H1 (cell line): ENCODE data around the gene ARHGEF1. TPM values are rescaled to one million over a fixed set of nuclear protein-coding genes. Genes with fewer than 3 reads are reported as not detected.

Source experiments
- CTCF ChIA-PET: fragments of 300-600 bp; sonication (Branson Sonifier 250); formaldehyde crosslinking; loops from one replicate; lab custom pipeline; 2021; ENCODE audit not compliant: partially characterized antibody; lab: Charles Lee
- POLR2A ChIA-PET: fragments of 300-600 bp; sonication (Branson Sonifier 250); formaldehyde crosslinking; loops from one replicate; lab custom pipeline; 2021; ENCODE audit warnings: inconsistent platforms; ENCODE audit not compliant: partially characterized antibody; lab: Charles Lee
- DNase-seq, 2 experiments: peaks; one replicate each; pipeline versions ENCODE4 v3.0.0 to v3.0.0-alpha.2; 2010 to 2022; ENCODE audit warnings: low spot score in 2 of 2, low read depth in 1 of 2, mixed read lengths in 1 of 2
- FAIRE-seq: peaks from 2 replicates; lab custom pipeline; 2011; peaks lifted over from hg19 to GRCh38; lab: Jason Lieb, UNC
- H2AFZ ChIP-seq: 2 replicates; pipeline ENCODE4 v1.8.1; 2012; ENCODE audit warnings: low read length, inconsistent platforms
- H2AK5ac ChIP-seq: 2 replicates; pipeline ENCODE4 v1.6.1; 2013; ENCODE audit warnings: low read depth, low read length
- H2BK120ac ChIP-seq: replicated peaks from 2 replicates; pipeline ENCODE3; 2013; ENCODE audit warnings: low read depth, low read length, inconsistent platforms
- H2BK12ac ChIP-seq: 2 replicates; pipeline ENCODE4 v1.6.1; 2013; ENCODE audit warnings: low read depth, low read length
- H2BK15ac ChIP-seq: 2 replicates; pipeline ENCODE4 v1.6.1; 2013; ENCODE audit warnings: low read length
- H2BK20ac ChIP-seq: 2 replicates; pipeline ENCODE4 v1.6.1; 2013; ENCODE audit warnings: low read length
- H2BK5ac ChIP-seq: 2 replicates; pipeline ENCODE4 v1.6.1; 2013; ENCODE audit warnings: low read depth, low read length
- H3K14ac ChIP-seq: 2 replicates; pipeline ENCODE4 v1.6.1; 2013; ENCODE audit warnings: inconsistent platforms; ENCODE audit not compliant: insufficient read length
- H3K18ac ChIP-seq: 2 replicates; pipeline ENCODE4 v1.6.1; 2013; ENCODE audit warnings: low read length; ENCODE audit errors: extremely low read depth
- H3K23ac ChIP-seq: 2 replicates; pipeline ENCODE4 v1.6.1; 2013; ENCODE audit warnings: inconsistent platforms; ENCODE audit not compliant: insufficient read length
- H3K23me2 ChIP-seq: 2 replicates; pipeline ENCODE4 v1.6.1; 2013; ENCODE audit warnings: low read depth, low read length
- H3K27ac ChIP-seq: 2 replicates; pipeline ENCODE4 v1.6.1; 2011; ENCODE audit warnings: low read depth, low read length, inconsistent platforms
- H3K27me3 ChIP-seq, 4 experiments: replicated peaks in 1 of 4; 1 replicate in 1 of 4; 2 replicates in 3 of 4; pipeline versions ENCODE4 v1.6.1 to v1.8.1; 2011 to 2013; ENCODE audit warnings: low read length in 3 of 4, mild to moderate bottlenecking in 3 of 4, inconsistent platforms in 2 of 4, mixed read lengths in 2 of 4, moderate library complexity in 1 of 4; ENCODE audit not compliant: control insufficient read depth in 3 of 4, insufficient read depth in 3 of 4; ENCODE audit errors: extremely low read depth in 1 of 4
- H3K36me3 ChIP-seq, 4 experiments: 2 replicates each; pipeline versions ENCODE4 v1.6.1 to v1.8.1; 2011 to 2013; ENCODE audit warnings: mild to moderate bottlenecking in 4 of 4, low read length in 3 of 4, moderate library complexity in 2 of 4, control low read depth in 1 of 4, inconsistent platforms in 1 of 4; ENCODE audit not compliant: insufficient read depth in 4 of 4, control insufficient read depth in 2 of 4
- H3K4ac ChIP-seq: replicated peaks from 2 replicates; pipeline ENCODE3; 2013; ENCODE audit warnings: low read length, low read depth, mixed read lengths, inconsistent platforms; ENCODE audit not compliant: insufficient read length
- H3K4me1 ChIP-seq, 4 experiments: replicated peaks in 1 of 4; 1 replicate in 1 of 4; 2 replicates in 3 of 4; pipeline versions ENCODE4 v1.6.1 to v1.8.1; 2011 to 2013; ENCODE audit warnings: low read length in 3 of 4, inconsistent platforms in 2 of 4, mixed read lengths in 1 of 4; ENCODE audit not compliant: insufficient read depth in 4 of 4, control insufficient read depth in 3 of 4
- H3K4me2 ChIP-seq, 2 experiments: 2 replicates each; pipeline versions ENCODE4 v1.6.1 to v1.8.1; 2011 to 2013; ENCODE audit warnings: low read depth in 2 of 2, low read length in 2 of 2, control low read depth in 1 of 2, inconsistent platforms in 1 of 2, mild to moderate bottlenecking in 1 of 2; ENCODE audit not compliant: insufficient read depth in 1 of 2
- H3K4me3 ChIP-seq, 4 experiments: fragments of 200-600, 300-600 bp in 1 of 4; sonication (generic), shearing (Covaris generic), sonication (Bioruptor Twin) in 1 of 4; 2 replicates each; pipeline versions ENCODE4 v1.5.1 to v1.8.1; 2011 to 2016; ENCODE audit warnings: low read length in 4 of 4, low read depth in 3 of 4, control low read depth in 2 of 4, inconsistent platforms in 2 of 4, mild to moderate bottlenecking in 2 of 4, mixed read lengths in 1 of 4, moderate library complexity in 1 of 4; ENCODE audit not compliant: insufficient read depth in 2 of 4; ENCODE audit errors: extremely low read depth in 1 of 4
- H3K56ac ChIP-seq: replicated peaks from 2 replicates; pipeline ENCODE3; 2013; ENCODE audit warnings: low read depth, mild to moderate bottlenecking, mixed read lengths, low read length, inconsistent platforms; ENCODE audit not compliant: insufficient read length
- H3K79me1 ChIP-seq: 2 replicates; pipeline ENCODE4 v1.6.1; 2013; ENCODE audit warnings: low read depth, low read length, control low read depth
- H3K79me2 ChIP-seq, 2 experiments: 2 replicates each; pipeline versions ENCODE4 v1.6.1 to v1.8.1; 2012 to 2013; ENCODE audit warnings: low read length in 2 of 2, mild to moderate bottlenecking in 2 of 2, inconsistent platforms in 1 of 2; ENCODE audit not compliant: insufficient read depth in 2 of 2, control insufficient read depth in 1 of 2
- H3K9ac ChIP-seq, 4 experiments: replicated peaks in 1 of 4; 1 replicate in 1 of 4; 2 replicates in 3 of 4; pipeline versions ENCODE4 v1.6.1 to v1.8.1; 2011 to 2013; ENCODE audit warnings: low read depth in 3 of 4, low read length in 3 of 4, control low read depth in 2 of 4, mild to moderate bottlenecking in 2 of 4, moderate library complexity in 2 of 4, inconsistent platforms in 1 of 4; ENCODE audit errors: extremely low read depth in 1 of 4
- H3K9me3 ChIP-seq, 2 experiments: 2 replicates each; pipeline versions ENCODE4 v1.6.1 to v1.8.1; 2012 to 2013; ENCODE audit warnings: mild to moderate bottlenecking in 2 of 2, moderate library complexity in 2 of 2, control low read depth in 1 of 2, inconsistent platforms in 1 of 2, low read depth in 1 of 2, low read length in 1 of 2, mixed read lengths in 1 of 2; ENCODE audit not compliant: insufficient read depth in 2 of 2
- H4K20me1 ChIP-seq, 2 experiments: replicated peaks in 1 of 2; 2 replicates each; pipeline versions ENCODE3 to v1.8.1; 2011 to 2013; ENCODE audit warnings: inconsistent platforms in 2 of 2, low read length in 2 of 2, mild to moderate bottlenecking in 1 of 2; ENCODE audit not compliant: insufficient read depth in 2 of 2, control insufficient read depth in 1 of 2
- H4K5ac ChIP-seq: 2 replicates; pipeline ENCODE4 v1.6.1; 2013; ENCODE audit warnings: low read length, low read depth, mixed read lengths, inconsistent platforms; ENCODE audit not compliant: insufficient read length
- H4K8ac ChIP-seq: 2 replicates; pipeline ENCODE4 v1.8.0; 2013; ENCODE audit warnings: mild to moderate bottlenecking, moderate library complexity, low read length, inconsistent platforms; ENCODE audit not compliant: insufficient read depth; ENCODE audit errors: extremely low read depth
- H4K91ac ChIP-seq: replicated peaks from 2 replicates; pipeline ENCODE3; 2013; ENCODE audit warnings: low read length, mixed read lengths, inconsistent platforms; ENCODE audit not compliant: insufficient read length
- ATF2 ChIP-seq: IDR thresholded peaks from 2 replicates; pipeline ENCODE4 v1.6.1; 2012; ENCODE audit warnings: low read length, inconsistent platforms
- CBX5 ChIP-seq: fragments of 300-800, 300-1000 bp; sonication (generic); IDR thresholded peaks from 2 replicates; pipeline ENCODE4 v1.7.1; 2016; ENCODE audit warnings: antibody characterized with exemption, low read length, low read depth
- GABPA ChIP-seq: IDR thresholded peaks from 2 replicates; pipeline ENCODE4 v1.6.1; 2011; ENCODE audit warnings: mild to moderate bottlenecking, low read length, moderate library complexity, borderline replicate concordance; ENCODE audit not compliant: insufficient read depth
- GTF2F1 ChIP-seq: IDR thresholded peaks from 2 replicates; pipeline ENCODE4 v1.6.1; 2012; ENCODE audit warnings: low read depth, low read length, improper control_type of control experiment, borderline replicate concordance
- NANOG ChIP-seq: IDR thresholded peaks from 2 replicates; pipeline ENCODE4 v1.6.1; 2011; ENCODE audit warnings: low read length, low read depth, mild to moderate bottlenecking, inconsistent platforms; ENCODE audit not compliant: insufficient read depth, poor library complexity, severe bottlenecking
- PHF8 ChIP-seq: fragments of 200-600 bp; sonication (generic); conservative IDR thresholded peaks from 2 replicates; pipeline ENCODE4 v1.7.1; 2012; ENCODE audit warnings: low read depth, mild to moderate bottlenecking, inconsistent platforms, low read length, moderate library complexity
- SIN3A ChIP-seq, 2 experiments: IDR thresholded peaks in 1 of 2; conservative IDR thresholded peaks in 1 of 2; 2 replicates each; pipeline ENCODE4 v1.6.1; 2011 to 2012; ENCODE audit warnings: low read length in 2 of 2, improper control_type of control experiment in 1 of 2, low read depth in 1 of 2, mild to moderate bottlenecking in 1 of 2
- SIX5 ChIP-seq: IDR thresholded peaks from 2 replicates; pipeline ENCODE4 v1.6.1; 2011; ENCODE audit warnings: mild to moderate bottlenecking, low read depth, low read length
- TEAD4 ChIP-seq: IDR thresholded peaks from 2 replicates; pipeline ENCODE4 v1.6.1; 2012; ENCODE audit warnings: low read depth, low read length, inconsistent platforms, mixed read lengths
- WGBS, 2 experiments: shearing (Covaris generic) in 1 of 2; methylation state at CpG; one replicate each; pipeline versions ENCODE4 v1.1.6 to v1.1.7; 2013 to 2015; ENCODE audit warnings: low lambda C conversion rate in 2 of 2, mixed read lengths in 2 of 2, inconsistent platforms in 1 of 2, low coverage in 1 of 2, missing lambda C conversion rate in 1 of 2; ENCODE audit not compliant: insufficient replicate concordance in 2 of 2, insufficient coverage in 1 of 2, insufficient read length in 1 of 2; ENCODE audit errors: extremely low coverage in 1 of 2, missing lambda C conversion rate in 1 of 2; 5-methylcytosine and 5-hydroxymethylcytosine counted together
- polyA plus RNA-seq, 7 experiments: library from polyadenylated mRNA; depleted of rRNA in 3 of 7; stranded (reverse) in 5 of 7; unstranded in 2 of 7; fragments of >200 nt in 5 of 7; fragments of 200-250 nt in 2 of 7; gene quantifications; 1 replicate in 5 of 7; 2 replicates in 1 of 7; 4 replicates in 1 of 7; pipeline versions ENCODE4 v1.2.1 to v1.2.3, GENCODE V29; 2011 to 2013; ENCODE audit warnings: missing spikeins in 2 of 7, mixed read lengths in 2 of 7
- total RNA-seq: library from RNA; stranded (reverse); fragmentation: NEBNext Ultra II Directional; extraction: Animal tissue kit (Norgen Biotek cat#: 25700); gene quantifications from 2 replicates; pipeline ENCODE4 v1.2.1, GENCODE V29; 2021

Gene ARHGEF1
- total and polyA plus RNA-seq, 2 of the 8 experiments (the other 6 are each of a cell fraction or from before 2014, with no cell fraction given), result 23.0 to 49.0 TPM

- CTCF ChIA-PET, result interaction anchor here (0.7 to 3.0 kb wide), 6 partner anchors 12 to 372 kb away, joined by 3 to 11 read pairs (median 4); no protein-coding TSS in a partner anchor
- TF ChIP-seq GABPA (no peak), SIX5 (no peak), NANOG (no peak), GTF2F1 (no peak), CBX5 (no peak), PHF8 (no peak), TEAD4 (no peak), ATF2 (no peak), SIN3A (conservative IDR thresholded peaks at IDR 0.05 in 1 of 2, IDR thresholded peaks at IDR 0.05 in 1 of 2; ENCODE audit: low read depth in 1 of 2, low read length in 2 of 2) (no peak)
Observed at GRCh38 chr19:41906916-41907680, 24.1 kb downstream of the ARHGEF1 start.

More at GRCh38 chr19:41906916-41907680, 24.1 kb downstream of the ARHGEF1 start:
- peaks cover 0 to 4% (median under 1%) of the 10 kb centered on the region in 4 experiments; a peak in 5 of 7 replicates for H3K4me1 ChIP-seq
- H2BK120ac ChIP-seq, result no peak overlapping the region
- no peak overlapping the region for H2BK12ac ChIP-seq
- H4K91ac ChIP-seq, result no peak overlapping the region
- H3K79me2 ChIP-seq, result no peaks in the 10 kb centered on the region
- WGBS, 2 experiments, result 82% methylated on average over 19 of the region's 21 CpGs; no CpG with 5 or more reads in 1 of the 2 experiments
- no peak overlapping the region for H3K18ac ChIP-seq
- H3K9ac ChIP-seq, result no peak overlapping the region
- no peak for FAIRE-seq
- no peaks in the 10 kb centered on the region for H3K9me3 ChIP-seq
- no peak overlapping the region for H3K14ac ChIP-seq
- H2BK15ac ChIP-seq, result no peak overlapping the region
- H3K23me2 ChIP-seq, result peaks cover 2% of the 10 kb centered on the region; the same call in 1 of the 2 replicates
- peaks cover 20 to 29% (median 26%) of the 10 kb centered on the region in 4 experiments for H3K27me3 ChIP-seq
- no peak overlapping the region for H3K23ac ChIP-seq
- H3K4me2 ChIP-seq, result no peak overlapping the region
- no peak overlapping the region for H3K4ac ChIP-seq
- no peak overlapping the region for H4K5ac ChIP-seq
- H4K8ac ChIP-seq, result no peak overlapping the region
- POLR2A ChIA-PET, result interaction anchor here (0.6 to 13.1 kb wide), 7 partner anchors 8 to 47 kb away, joined by 3 to 167 read pairs (median 7); partner anchors contain the start of gene RPS19
- no peak overlapping the region for H3K27ac ChIP-seq
- H3K56ac ChIP-seq, result no peak overlapping the region
- H2AFZ ChIP-seq, result no peak overlapping the region
- peaks cover 2% of the 10 kb centered on the region; the same call in 1 of the 2 replicates for H3K79me1 ChIP-seq
- H2BK5ac ChIP-seq, result no peak overlapping the region
- peaks cover 2 to 16% (median 11%) of the 10 kb centered on the region in 4 experiments for H3K36me3 ChIP-seq
- H2AK5ac ChIP-seq, result no peak overlapping the region
- peaks cover 5 to 19% of the 10 kb centered on the region in 2 experiments for H4K20me1 ChIP-seq
- H2BK20ac ChIP-seq, result no peak overlapping the region
- H3K4me3 ChIP-seq, result no peak overlapping the region
- no peak for DNase-seq
